Panc1 (cell line): ENCODE measurements around the gene SLC4A9. TPM values are rescaled to one million over a fixed set of nuclear protein-coding genes. Genes with fewer than 3 reads are reported as not detected.

Source experiments
- ATAC-seq: fragments of 200-7000 bp; cut with Tn5 transposase; 2 replicates; pipeline ENCODE4 v1.9.1; 2020; ENCODE audit warnings: mild to moderate bottlenecking, moderate library complexity
- BruUV-seq: library from RNA; stranded (reverse); fragments of 400-500 nt; replicated peaks from 2 replicates; lab custom pipeline; 2021; lab: Mats Ljungman, UMichigan
- CTCF ChIA-PET: fragments of 300-600 bp; sonication (Branson Sonifier 250); formaldehyde crosslinking; loops from one replicate; lab custom pipeline; 2022; ENCODE audit warnings: antibody characterized with exemption; lab: Charles Lee
- POLR2A ChIA-PET: fragments of 300-600 bp; sonication (Branson Sonifier 250); formaldehyde crosslinking; loops from one replicate; lab custom pipeline; 2022; ENCODE audit warnings: antibody characterized with exemption; lab: Charles Lee
- DNase-seq: peaks from one replicate; pipeline ENCODE4 v3.0.0-alpha.2; 2010; ENCODE audit warnings: low read depth, low spot score
- H3K27ac ChIP-seq: 2 replicates; pipeline ENCODE4 v1.5.1; 2011; ENCODE audit warnings: mild to moderate bottlenecking, low read length, inconsistent platforms
- H3K27me3 ChIP-seq: fragments of 200-500 bp; sonication (Bioruptor generic); 2 replicates; pipeline ENCODE4 v1.6.0; 2014; ENCODE audit warnings: low read length, inconsistent platforms; ENCODE audit not compliant: control insufficient read depth, insufficient read depth
- H3K36me3 ChIP-seq: fragments of 200-500 bp; sonication (Bioruptor generic); 2 replicates; pipeline ENCODE4 v1.5.1; 2014; ENCODE audit warnings: inconsistent platforms, mild to moderate bottlenecking, low read length, moderate library complexity; ENCODE audit not compliant: control insufficient read depth, insufficient read depth
- H3K4me1 ChIP-seq: 2 replicates; pipeline ENCODE4 v1.5.1; 2011; ENCODE audit warnings: inconsistent platforms, mild to moderate bottlenecking, low read length, moderate library complexity; ENCODE audit not compliant: control insufficient read depth, insufficient read depth
- H3K4me3 ChIP-seq, 2 experiments: 2 replicates each; pipeline ENCODE4 v1.5.1; 2011 to 2012; ENCODE audit warnings: low read depth in 2 of 2, low read length in 2 of 2, mild to moderate bottlenecking in 2 of 2, inconsistent platforms in 1 of 2, moderate library complexity in 1 of 2
- H3K9me3 ChIP-seq: fragments of 200-500 bp; sonication (Bioruptor generic); 2 replicates; pipeline ENCODE4 v1.5.1; 2014; ENCODE audit warnings: low read depth, mild to moderate bottlenecking, inconsistent platforms, low read length, moderate library complexity; ENCODE audit not compliant: control insufficient read depth, insufficient read depth
- CTCF ChIP-seq: fragments of 450-650 bp; IDR thresholded peaks from 2 replicates; pipeline ENCODE4 v1.5.1; 2017; ENCODE audit warnings: mild to moderate bottlenecking
- POLR2AphosphoS5 ChIP-seq: IDR thresholded peaks from 2 replicates; pipeline ENCODE4 v1.6.1; 2012; ENCODE audit warnings: mild to moderate bottlenecking, low read depth, low read length, moderate library complexity
- REST ChIP-seq, 2 experiments: IDR thresholded peaks; 2 replicates each; pipeline ENCODE4 v1.6.1; 2011 to 2012; ENCODE audit warnings: low read depth in 2 of 2, control low read depth in 1 of 2, low read length in 1 of 2, mild to moderate bottlenecking in 1 of 2, moderate library complexity in 1 of 2; ENCODE audit not compliant: insufficient read depth in 1 of 2
- SIN3A ChIP-seq: IDR thresholded peaks from 2 replicates; pipeline ENCODE4 v1.6.1; 2012; ENCODE audit warnings: low read depth, mild to moderate bottlenecking, low read length, moderate library complexity, borderline replicate concordance; ENCODE audit not compliant: insufficient read depth
- TCF7L2 ChIP-seq: IDR thresholded peaks from 2 replicates; pipeline ENCODE4 v1.6.1; 2011; ENCODE audit warnings: mild to moderate bottlenecking, low read depth, low read length, inconsistent platforms
- in situ Hi-C: cut with HindIII; loops from 2 replicates; pipeline ENCODE4 v1.10.0; 2016; ENCODE audit warnings: low sequenced_read_pairs, low pct_unique_long_range_greater_than_20kb
- intact Hi-C: fragments of 100-400 bp; cut with micrococcal nuclease; formaldehyde crosslinking; loops from one replicate; pipeline ENCODE4 v1.10.0; 2022; ENCODE audit not compliant: unreplicated experiment
- total RNA-seq: library from RNA; stranded (reverse); gene quantifications from one replicate; pipeline ENCODE4 v1.2.1, GENCODE V29; 2021; ENCODE audit not compliant: unreplicated experiment

SLC4A9 gene
- total RNA-seq, 1 experiment from 2014 or later: not detected

GRCh38 chr5:140324041-140324600 lies 35.9 kb upstream of the SLC4A9 start:
- H3K36me3 ChIP-seq: no peaks in the 10 kb centered on the region
- intact Hi-C loops: no loop called here
- no TSS peak for BruUV-seq
- POLR2A ChIA-PET: interaction anchor here (0.5 kb wide), 1 partner anchor 74 kb away, joined by 3 read pairs; no protein-coding TSS in a partner anchor
- ATAC-seq (no peak), DNase-seq (no peak)
- H3K27me3 ChIP-seq: no peaks in the 10 kb centered on the region
- peak overlapping the region; percentile 44 for H3K27ac ChIP-seq
- H3K4me1 ChIP-seq: peaks cover 16% of the 10 kb centered on the region
- H3K4me3 ChIP-seq: no peak overlapping the region
- CTCF ChIA-PET: no interaction called here
- no peaks in the 10 kb centered on the region for H3K9me3 ChIP-seq
- TF ChIP-seq REST (IDR thresholded peaks at IDR 0.05; ENCODE audit: insufficient read depth in 1 of 2, low read depth in 2 of 2, low read length in 1 of 2) (no peak), CTCF (no peak), SIN3A (no peak), POLR2AphosphoS5 (no peak), TCF7L2 (no peak)
- in situ Hi-C loops: no loop called here

- no peaks in the 10 kb centered on the region for H3K36me3 ChIP-seq
- no peak overlapping the region for H3K4me3 ChIP-seq
- H3K9me3 ChIP-seq: no peaks in the 10 kb centered on the region
- H3K4me1 ChIP-seq: peaks cover 16% of the 10 kb centered on the region
- in situ Hi-C loops (no loop called here), intact Hi-C loops (no loop called here)
- CTCF ChIA-PET: no interaction called here
- DNase-seq: no peak
- no peak for TF ChIP-seq POLR2AphosphoS5
- TF ChIP-seq REST (IDR thresholded peaks at IDR 0.05; ENCODE audit: insufficient read depth in 1 of 2, low read depth in 2 of 2, low read length in 1 of 2): no peak
- no peak for TF ChIP-seq TCF7L2
- no peak for TF ChIP-seq CTCF
- TF ChIP-seq SIN3A: no peak
- BruUV-seq: no TSS peak
- H3K27me3 ChIP-seq: no peaks in the 10 kb centered on the region
- peak overlapping the region; percentile 7; the same call in 1 of the 2 replicates for H3K27ac ChIP-seq
- no peak for ATAC-seq
- POLR2A ChIA-PET: interaction anchor here (0.5 to 0.6 kb wide), 2 partner anchors 74 to 1781 kb away, joined by 3 read pairs; no protein-coding TSS in a partner anchor
Observed at GRCh38 chr5:140324617-140325241, 35.3 kb upstream of the SLC4A9 start.
